ENCODE data around the gene CFAP77.

DNA sequence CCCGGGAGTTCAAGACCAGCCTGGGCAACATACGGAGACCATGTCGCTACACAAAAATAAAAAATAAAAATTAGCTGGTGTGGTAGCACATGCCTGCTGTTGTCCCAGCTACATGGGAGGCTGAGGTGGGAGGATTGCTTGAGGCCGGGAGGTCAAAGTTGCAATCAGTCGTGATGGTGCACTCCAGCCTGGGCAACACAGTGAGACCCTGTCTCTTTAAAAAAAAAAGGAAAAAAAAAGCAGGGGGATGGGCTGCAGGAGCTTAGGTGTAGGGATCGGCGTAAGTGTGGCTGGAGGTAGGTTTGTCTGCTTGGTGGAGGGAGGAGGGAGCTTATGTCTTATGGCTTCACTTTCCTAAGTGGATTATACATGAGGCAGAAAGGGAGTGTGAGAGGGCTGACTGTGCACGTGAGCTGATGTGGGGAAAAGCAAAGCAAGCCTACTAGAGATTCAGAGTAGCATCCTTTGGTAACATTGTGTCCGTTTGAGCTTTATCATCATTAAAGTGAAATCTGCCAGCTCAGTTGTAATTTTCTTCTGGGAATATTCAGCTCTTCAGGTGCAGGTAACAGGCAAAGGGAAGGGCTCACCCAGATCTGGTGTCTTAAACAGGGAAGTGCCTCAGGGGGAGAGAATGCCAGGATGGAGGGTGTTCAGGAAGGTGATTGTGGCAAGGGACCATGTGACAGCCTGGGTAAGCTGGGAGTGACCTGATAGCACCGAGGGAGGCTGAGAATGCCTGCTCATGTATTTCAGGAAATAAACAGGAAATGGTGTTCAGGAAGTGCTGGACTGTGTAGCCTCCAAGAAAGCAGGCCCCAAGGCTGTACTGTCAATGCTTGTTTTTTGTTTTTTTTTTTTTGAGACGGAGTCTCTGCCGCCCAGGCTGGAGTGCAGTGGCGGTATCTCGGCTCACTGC is 37.6 kb upstream of the CFAP77 start:
- TF ChIP-seq EZH2phosphoT487 (IDR thresholded peaks at IDR 0.05; ENCODE audit: insufficient read depth, low read depth) (no peak), EZH2 (IDR thresholded peaks at IDR 0.05; ENCODE audit: insufficient read depth, poor library complexity, severe bottlenecking) (no peak)
